Stimulated activated memory B cell treated with anti-CD40 and anti-IgM and Interleukin-4, amounts not matched to agents 10 μg/mL and 1 μg/mL and 100 μg/mL, for 72 hours (primary cell): ENCODE data around the gene SLC23A2.
A peak's percentile ranks its signal among the peaks of the same experiment; 100 is the strongest.
"Not testable (repeated sequence)": the region's sequence is repeated elsewhere in the genome, so short reads cannot be mapped to it uniquely, and the experiment has no call there.

ENCODE experiments used
- ATAC-seq: fragments of 150-1000 bp; cut with Tn5 transposase; 2 replicates; pipeline ENCODE4 v1.10.0; 2021
- H3K27ac Mint-ChIP-seq: one replicate; pipeline ENCODE4 v1.8.0; 2022; ENCODE audit warnings: mild to moderate bottlenecking, mixed read lengths
- H3K27me3 Mint-ChIP-seq: one replicate; pipeline ENCODE4 v1.8.0; 2022; ENCODE audit warnings: mixed read lengths
- H3K36me3 Mint-ChIP-seq: one replicate; pipeline ENCODE4 v1.8.0; 2022; ENCODE audit warnings: mixed read lengths
- H3K4me1 Mint-ChIP-seq: one replicate; pipeline ENCODE4 v1.8.0; 2022; ENCODE audit warnings: mixed read lengths
- H3K4me3 Mint-ChIP-seq: one replicate; pipeline ENCODE4 v1.8.0; 2022; ENCODE audit warnings: mild to moderate bottlenecking, moderate library complexity, mixed read lengths
- H3K9me3 Mint-ChIP-seq: one replicate; pipeline ENCODE4 v1.8.0; 2022; ENCODE audit warnings: mixed read lengths

SLC23A2 gene

DNA sequence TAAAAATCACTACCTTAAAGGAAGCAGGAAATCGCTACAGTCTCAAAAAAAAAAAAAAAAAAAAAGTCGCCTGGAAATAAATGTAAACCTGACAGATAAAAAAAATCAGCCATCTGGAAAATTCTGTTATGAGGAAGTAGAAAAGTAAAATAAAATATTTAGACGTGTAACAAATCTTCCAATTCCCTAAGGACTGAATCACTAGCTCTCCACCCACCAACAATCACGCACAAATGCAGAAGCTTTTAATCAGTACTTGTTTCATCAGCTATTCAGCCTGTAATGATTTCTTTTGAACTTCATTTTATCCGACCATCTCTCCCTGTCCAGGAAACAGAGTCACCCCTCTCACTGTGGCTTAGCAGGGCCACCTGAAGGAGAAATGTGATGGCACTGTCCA lies 59.0 kb downstream of the SLC23A2 start:
- peaks cover 57% of the 10 kb centered on the region for H3K36me3 Mint-ChIP-seq
- no peaks in the 10 kb centered on the region for H3K9me3 Mint-ChIP-seq
- peak overlapping the region; percentile 16 for H3K4me3 Mint-ChIP-seq
- H3K27ac Mint-ChIP-seq = peak overlapping the region; percentile 82
- peak; percentile 21 for ATAC-seq
- H3K4me1 Mint-ChIP-seq = peaks cover 80% of the 10 kb centered on the region
- no peaks in the 10 kb centered on the region for H3K27me3 Mint-ChIP-seq

GRCh38 chr20:4937407-4938319 lies 63.6 kb downstream of the SLC23A2 start:
- H3K36me3 Mint-ChIP-seq = peaks cover 32% of the 10 kb centered on the region
- ATAC-seq = no peak
- no peaks in the 10 kb centered on the region for H3K9me3 Mint-ChIP-seq
- no peak overlapping the region for H3K27ac Mint-ChIP-seq
- H3K4me1 Mint-ChIP-seq = peaks cover 57% of the 10 kb centered on the region
- no peaks in the 10 kb centered on the region for H3K27me3 Mint-ChIP-seq
- H3K4me3 Mint-ChIP-seq = no peak overlapping the region

GRCh38 chr20:4936851-4937406 lies 64.4 kb downstream of the SLC23A2 start:
- H3K4me3 Mint-ChIP-seq = no peak overlapping the region
- ATAC-seq = no peak
- H3K27ac Mint-ChIP-seq = no peak overlapping the region
- no peaks in the 10 kb centered on the region for H3K9me3 Mint-ChIP-seq
- peaks cover 35% of the 10 kb centered on the region for H3K36me3 Mint-ChIP-seq
- no peaks in the 10 kb centered on the region for H3K27me3 Mint-ChIP-seq
- peaks cover 52% of the 10 kb centered on the region for H3K4me1 Mint-ChIP-seq

- H3K27ac Mint-ChIP-seq = no peak overlapping the region
- no peaks in the 10 kb centered on the region for H3K27me3 Mint-ChIP-seq
- peaks cover 47% of the 10 kb centered on the region for H3K4me1 Mint-ChIP-seq
- ATAC-seq = no peak
- H3K9me3 Mint-ChIP-seq = no peaks in the 10 kb centered on the region
- peaks cover 35% of the 10 kb centered on the region for H3K36me3 Mint-ChIP-seq
- no peak overlapping the region for H3K4me3 Mint-ChIP-seq
Measured at GRCh38 chr20:4936392-4936850, 64.9 kb downstream of the SLC23A2 start.

GRCh38 chr20:4932061-4932460 lies 69.2 kb downstream of the SLC23A2 start:
- Mint-ChIP-seq H3K36me3 (peaks cover 48% of the 10 kb centered on the region), H3K27me3 (no peaks in the 10 kb centered on the region), H3K4me1 (peaks cover 42% of the 10 kb centered on the region), H3K9me3 (no peaks in the 10 kb centered on the region), H3K4me3 (no peak overlapping the region), H3K27ac (no peak overlapping the region)
- no peak for ATAC-seq

GRCh38 chr20:4929686-4930397 lies 71.5 kb downstream of the SLC23A2 start:
- no peaks in the 10 kb centered on the region for H3K9me3 Mint-ChIP-seq
- ATAC-seq = no peak
- no peak overlapping the region for H3K4me3 Mint-ChIP-seq
- no peak overlapping the region for H3K27ac Mint-ChIP-seq
- peaks cover 42% of the 10 kb centered on the region for H3K4me1 Mint-ChIP-seq
- H3K27me3 Mint-ChIP-seq = no peaks in the 10 kb centered on the region
- peaks cover 68% of the 10 kb centered on the region for H3K36me3 Mint-ChIP-seq

DNA sequence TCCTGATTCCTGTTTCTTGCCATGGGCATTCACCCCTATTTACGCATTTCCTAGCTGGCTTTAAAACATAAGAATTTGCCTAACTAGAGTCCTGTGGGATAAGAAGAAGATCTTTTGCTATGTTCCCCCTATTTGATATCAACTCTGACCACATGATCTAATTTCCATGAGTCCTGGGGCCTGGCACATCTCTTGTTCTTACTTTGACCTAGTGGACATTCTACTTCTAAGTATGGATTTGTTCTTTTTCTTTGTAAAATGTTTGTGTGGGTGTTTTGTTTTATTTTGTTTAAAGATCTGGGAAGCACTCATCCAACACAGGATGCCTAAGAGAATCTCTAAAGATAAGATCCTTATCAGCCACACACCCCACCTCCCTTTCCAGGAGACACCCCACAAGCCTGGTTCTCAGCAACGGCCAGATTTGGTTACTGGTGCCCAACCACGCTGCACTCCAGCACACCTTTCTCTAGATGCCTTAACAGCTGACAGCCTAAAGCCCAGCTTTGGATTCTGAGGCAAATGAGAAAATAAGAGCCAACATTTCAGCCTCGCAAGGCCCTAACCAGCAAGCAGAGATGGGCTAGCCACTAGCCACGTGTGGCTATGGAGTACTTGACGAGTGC lies 74.7 kb downstream of the SLC23A2 start:
- H3K9me3 Mint-ChIP-seq = no peaks in the 10 kb centered on the region
- no peak overlapping the region for H3K27ac Mint-ChIP-seq
- ATAC-seq = no peak
- H3K27me3 Mint-ChIP-seq = no peaks in the 10 kb centered on the region
- H3K4me3 Mint-ChIP-seq = no peak overlapping the region
- peaks cover 72% of the 10 kb centered on the region for H3K36me3 Mint-ChIP-seq
- H3K4me1 Mint-ChIP-seq = peaks cover 48% of the 10 kb centered on the region

DNA sequence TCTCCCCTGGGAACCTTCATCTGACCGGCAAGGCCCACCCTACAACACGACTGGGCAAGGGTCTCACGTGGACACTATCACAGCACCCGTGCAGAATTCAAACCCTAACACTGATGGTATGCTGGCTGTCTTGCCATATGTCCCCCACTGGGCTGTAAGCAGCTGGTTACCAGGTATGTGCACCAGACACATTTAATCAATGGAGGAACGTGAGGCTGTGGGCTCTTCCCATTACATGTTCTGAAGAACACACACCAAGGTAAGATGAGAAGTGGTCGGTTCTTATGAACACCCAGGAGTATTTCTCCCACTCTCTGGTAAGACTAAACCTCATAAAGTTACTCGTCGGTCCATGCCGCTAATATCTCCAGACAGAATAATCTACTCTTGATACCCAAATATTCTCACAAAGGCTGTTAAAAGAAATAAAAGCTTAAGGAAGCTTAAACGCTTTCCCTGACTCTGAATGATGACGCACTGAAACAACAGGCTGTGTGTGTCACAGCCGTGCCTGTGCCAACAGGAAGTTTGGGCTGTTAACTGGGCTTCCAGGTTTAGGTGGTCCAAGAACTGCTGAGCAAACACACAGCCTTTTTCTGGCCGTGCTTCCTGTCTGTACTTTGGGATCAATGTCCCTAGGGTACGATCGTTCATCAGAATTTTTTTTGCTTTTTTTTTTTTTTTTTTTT lies 75.3 kb downstream of the SLC23A2 start:
- H3K4me3 Mint-ChIP-seq = no peak overlapping the region
- peaks cover 55% of the 10 kb centered on the region for H3K4me1 Mint-ChIP-seq
- no peaks in the 10 kb centered on the region for H3K27me3 Mint-ChIP-seq
- peaks cover 75% of the 10 kb centered on the region for H3K36me3 Mint-ChIP-seq
- no peak for ATAC-seq
- H3K9me3 Mint-ChIP-seq = no peaks in the 10 kb centered on the region
- H3K27ac Mint-ChIP-seq = no peak overlapping the region

- Mint-ChIP-seq H3K27ac (peak overlapping the region; percentile 71), H3K4me3 (no peak overlapping the region), H3K9me3 (no peaks in the 10 kb centered on the region), H3K4me1 (peaks cover 58% of the 10 kb centered on the region), H3K36me3 (peaks cover 82% of the 10 kb centered on the region), H3K27me3 (no peaks in the 10 kb centered on the region)
- no peak for ATAC-seq
Measured at GRCh38 chr20:4924446-4924845, 76.9 kb downstream of the SLC23A2 start.

- Mint-ChIP-seq H3K4me1 (peaks cover 58% of the 10 kb centered on the region), H3K27me3 (no peaks in the 10 kb centered on the region), H3K4me3 (no peak overlapping the region), H3K36me3 (peaks cover 81% of the 10 kb centered on the region), H3K27ac (peak overlapping the region; percentile 71), H3K9me3 (no peaks in the 10 kb centered on the region)
- ATAC-seq = no peak
Measured at GRCh38 chr20:4924032-4924431, 77.3 kb downstream of the SLC23A2 start.

DNA sequence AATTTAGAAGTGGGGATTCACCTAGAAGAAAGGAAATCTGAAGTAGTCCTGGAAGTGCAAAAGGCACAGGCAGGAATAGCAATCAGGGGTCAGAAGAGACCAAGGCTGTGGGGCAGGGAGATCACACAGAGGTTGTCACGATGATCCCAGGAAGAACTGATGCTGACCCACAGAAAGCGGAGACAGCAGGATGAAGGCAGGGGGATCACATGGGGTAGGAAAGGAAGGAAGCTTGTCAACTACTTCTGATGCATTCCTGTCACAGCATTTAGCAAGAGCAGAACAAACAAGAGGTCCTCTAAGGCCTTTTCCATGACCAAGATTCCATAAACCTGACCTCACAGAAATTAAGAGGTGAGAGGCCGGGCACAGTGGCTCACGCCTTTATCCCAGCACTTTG lies 79.1 kb downstream of the SLC23A2 start:
- no peak overlapping the region for H3K4me3 Mint-ChIP-seq
- H3K9me3 Mint-ChIP-seq = no peaks in the 10 kb centered on the region
- peak overlapping the region; percentile 45 for H3K27ac Mint-ChIP-seq
- ATAC-seq = no peak
- H3K4me1 Mint-ChIP-seq = peaks cover 66% of the 10 kb centered on the region
- H3K36me3 Mint-ChIP-seq = peaks cover 62% of the 10 kb centered on the region
- H3K27me3 Mint-ChIP-seq = no peaks in the 10 kb centered on the region

GRCh38 chr20:4921271-4921670 lies 80.0 kb downstream of the SLC23A2 start:
- peaks cover 55% of the 10 kb centered on the region for H3K36me3 Mint-ChIP-seq
- not testable (repeated sequence) for ATAC-seq, H3K9me3 Mint-ChIP-seq

GRCh38 chr20:4920655-4921054 lies 80.7 kb downstream of the SLC23A2 start:
- Mint-ChIP-seq H3K4me3 (no peak overlapping the region), H3K36me3 (peaks cover 50% of the 10 kb centered on the region), H3K9me3 (no peaks in the 10 kb centered on the region), H3K27me3 (no peaks in the 10 kb centered on the region), H3K27ac (no peak overlapping the region), H3K4me1 (peaks cover 71% of the 10 kb centered on the region)
- ATAC-seq = no peak

More at GRCh38 chr20:4921271-4921670, 80.0 kb downstream of the SLC23A2 start:
- H3K27ac Mint-ChIP-seq, H3K4me3 Mint-ChIP-seq, H3K27me3 Mint-ChIP-seq: not testable (repeated sequence)
- H3K4me1 Mint-ChIP-seq = peaks cover 73% of the 10 kb centered on the region

GRCh38 chr20:4920131-4920530 lies 81.2 kb downstream of the SLC23A2 start:
- Mint-ChIP-seq H3K4me1 (peaks cover 66% of the 10 kb centered on the region), H3K9me3 (no peaks in the 10 kb centered on the region), H3K4me3 (no peak overlapping the region), H3K27me3 (no peaks in the 10 kb centered on the region), H3K27ac (peak overlapping the region; percentile 10), H3K36me3 (peaks cover 45% of the 10 kb centered on the region)
- no peak for ATAC-seq
